Cerebellar cortex (tissue), 1 donor: ENCODE measurements around the gene QSOX2.
"Not testable (repeated sequence)": the region's sequence is repeated elsewhere in the genome, so short reads cannot be mapped to it uniquely, and the experiment has no call there.

Source experiments
- DNase-seq: peaks from one replicate; pipeline ENCODE4 v3.0.0-alpha.2; 2015; ENCODE audit warnings: low spot score

QSOX2 gene

GRCh38 chr9:136237486-136238341, 7.9 kb downstream of the QSOX2 start:
- DNase-seq, result no peak

GRCh38 chr9:136236471-136237410, 8.9 kb downstream of the QSOX2 start:
- DNase-seq, result not testable (repeated sequence)

DNA sequence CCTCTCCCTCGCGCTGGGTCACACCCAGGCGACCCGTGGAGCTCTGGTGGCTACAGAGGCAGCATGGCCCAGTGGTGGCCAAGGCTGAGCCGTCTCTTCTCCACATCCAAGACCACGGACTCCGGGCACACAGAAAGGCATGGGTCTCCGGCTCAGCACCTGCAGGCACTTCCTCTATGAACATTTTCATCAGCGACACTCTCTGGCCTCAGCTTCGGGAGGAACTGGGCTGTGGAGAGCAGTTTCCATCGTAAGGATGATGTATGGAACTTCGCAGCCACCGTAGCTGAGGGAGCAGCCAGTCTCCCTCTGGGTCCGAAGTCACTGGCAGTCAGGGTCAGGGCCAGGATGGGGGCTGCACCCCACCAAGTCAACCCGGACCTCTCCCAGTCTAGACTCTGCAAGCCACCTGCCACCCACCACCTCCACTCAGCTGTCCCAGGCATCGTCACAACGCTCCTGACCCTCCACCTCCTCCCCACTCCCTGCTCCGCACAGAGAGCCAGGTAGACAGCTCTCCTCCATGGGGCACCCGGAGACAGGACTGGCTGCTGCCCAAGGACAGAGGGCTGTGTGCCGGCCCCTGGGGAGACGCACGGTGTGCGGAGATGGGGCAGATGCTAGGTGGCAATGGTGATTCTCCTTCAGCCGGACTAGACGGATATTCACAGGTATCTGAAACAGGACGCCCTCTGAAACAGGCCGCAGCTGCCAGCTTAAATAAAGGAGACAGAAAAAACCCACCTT, 9.7 kb downstream of the QSOX2 start:
- peak; percentile 53 for DNase-seq

- no peak for DNase-seq
These were observed 10.4 kb downstream of the QSOX2 start for GRCh38 chr9:136235171-136235570.

- DNase-seq, result no peak
These were observed 11.0 kb downstream of the QSOX2 start for GRCh38 chr9:136234597-136234996.

- DNase-seq, result no peak
These were observed 11.7 kb downstream of the QSOX2 start for GRCh38 chr9:136233868-136234267.

DNA sequence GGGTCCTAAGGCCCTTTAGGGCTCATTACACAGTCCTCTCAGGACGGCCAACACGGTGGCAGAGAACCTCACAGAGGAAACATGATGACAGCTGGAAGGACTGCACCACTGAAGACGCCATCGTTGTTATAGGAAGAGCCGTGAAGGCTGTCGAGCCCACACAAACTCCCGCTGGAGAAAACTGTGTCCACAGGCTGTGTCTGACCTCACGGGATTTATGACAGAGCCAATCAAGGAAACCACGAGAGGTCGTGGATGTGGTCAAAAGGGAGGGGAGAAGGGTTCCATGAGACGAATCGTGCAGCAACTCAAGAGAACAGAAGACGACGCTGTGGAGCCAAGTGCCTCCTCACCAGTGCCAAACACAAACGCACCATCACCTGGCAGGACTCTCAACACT, 12.2 kb downstream of the QSOX2 start:
- DNase-seq, result peak; percentile 36

- no peak for DNase-seq
These were observed 12.6 kb downstream of the QSOX2 start for GRCh38 chr9:136232969-136233368.

DNA sequence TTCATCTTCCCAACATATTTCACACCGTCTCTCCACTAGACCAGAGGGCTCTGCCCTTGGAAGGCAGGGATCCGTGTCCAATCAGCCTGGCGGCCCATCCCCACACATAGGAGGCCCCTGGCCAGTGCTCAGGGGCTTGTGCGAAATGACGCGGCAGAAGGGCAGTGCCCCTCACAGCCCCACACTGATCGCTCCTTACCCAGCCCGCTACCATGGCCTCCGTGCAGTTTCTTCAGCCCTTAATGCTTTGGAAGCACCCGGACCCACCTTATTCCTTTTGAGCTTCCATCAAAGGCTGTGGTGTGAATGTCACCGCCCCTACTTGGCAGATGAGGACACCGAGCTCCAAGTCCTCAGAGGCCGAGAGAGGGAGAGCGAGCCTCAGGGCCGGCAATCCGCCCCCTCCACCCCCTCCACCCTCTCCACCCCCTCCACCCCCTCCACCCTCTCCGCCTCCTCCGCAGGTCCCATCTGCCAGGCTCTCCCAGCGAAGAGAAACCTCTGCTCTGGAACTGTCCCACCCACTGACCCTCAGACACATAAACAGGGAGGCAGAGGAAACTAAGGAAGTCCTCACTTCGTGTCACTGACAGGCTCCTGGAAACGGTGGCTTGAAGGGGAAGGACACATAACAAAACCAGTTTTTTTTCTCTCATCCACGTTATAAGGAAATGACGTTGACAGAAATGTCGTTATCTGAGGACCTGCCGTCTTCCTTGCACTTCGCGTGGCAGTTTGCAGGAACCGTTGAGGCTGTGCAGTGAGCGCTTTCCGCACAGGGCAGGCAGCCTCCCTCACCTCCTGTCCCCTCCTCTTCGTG, 13.9 kb downstream of the QSOX2 start:
- DNase-seq, result no peak

GRCh38 chr9:136230773-136231172, 14.8 kb downstream of the QSOX2 start:
- DNase-seq, result no peak

- no peak for DNase-seq
These were observed 15.2 kb downstream of the QSOX2 start for GRCh38 chr9:136230365-136230764.

- peak; percentile 32 for DNase-seq
These were observed 16.2 kb downstream of the QSOX2 start for GRCh38 chr9:136229096-136230065.

GRCh38 chr9:136228107-136228875, 17.3 kb downstream of the QSOX2 start:
- DNase-seq, result peak; percentile 53

GRCh38 chr9:136226680-136227407, 18.8 kb downstream of the QSOX2 start:
- no peak for DNase-seq

- DNase-seq, result peak; percentile 66
These were observed 19.6 kb downstream of the QSOX2 start for GRCh38 chr9:136225748-136226679.

DNA sequence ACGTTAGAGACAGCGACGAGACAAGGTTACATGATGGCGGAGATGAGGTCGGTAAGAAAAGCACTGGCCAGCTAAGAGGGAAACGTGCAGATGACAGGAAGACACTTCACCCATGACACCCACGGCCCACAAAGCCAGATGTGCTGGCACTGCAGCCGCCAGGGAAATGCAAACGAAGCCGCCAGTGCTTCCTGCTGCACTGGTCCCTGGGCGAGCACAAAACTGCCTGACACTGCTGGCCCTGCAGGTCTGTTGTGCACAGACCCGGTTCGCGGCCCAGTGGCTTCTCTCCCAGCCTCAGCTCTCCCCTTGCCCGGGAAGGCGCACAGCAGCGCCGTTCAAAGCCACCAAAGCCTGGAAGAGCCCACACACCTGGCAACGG, 20.3 kb downstream of the QSOX2 start:
- DNase-seq, result no peak

DNA sequence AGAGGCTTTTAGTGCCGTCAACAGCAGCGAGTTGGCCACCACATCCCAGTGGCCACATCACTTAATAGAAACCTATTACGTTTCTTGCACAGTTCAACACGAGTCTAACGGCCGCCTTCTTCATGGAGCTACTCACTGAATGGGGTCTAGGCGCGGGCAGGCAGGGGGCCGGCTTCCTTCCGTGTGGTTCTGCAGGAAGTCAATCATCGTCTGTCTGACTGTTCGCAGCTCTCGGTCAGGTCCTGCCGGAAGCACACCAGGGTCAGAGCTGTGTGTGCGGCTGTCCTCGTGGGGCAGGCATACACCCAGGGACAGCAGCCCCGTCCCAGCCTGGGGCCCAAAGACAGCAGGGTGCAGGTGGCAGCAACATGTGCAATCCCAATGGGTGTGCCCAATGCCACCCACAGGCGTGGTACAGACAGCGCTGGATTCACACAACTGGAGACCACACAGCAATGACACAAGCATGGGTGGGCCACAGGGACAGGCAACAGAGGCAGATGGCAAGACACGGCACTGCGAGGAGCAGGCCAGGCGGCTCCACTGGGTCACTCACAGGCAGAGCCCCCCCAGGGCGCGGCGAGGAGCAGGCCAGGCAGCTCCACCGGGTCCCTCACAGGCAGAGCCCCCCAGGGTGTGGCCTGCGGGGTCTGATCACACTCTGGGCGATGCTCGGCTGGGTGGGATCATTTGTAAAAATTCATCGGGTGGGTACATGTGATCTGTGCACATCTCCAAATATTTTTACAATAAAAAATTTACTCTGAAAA, 21.6 kb downstream of the QSOX2 start:
- no peak for DNase-seq
